Endothelial cell of umbilical vein (primary cell): ENCODE data around the gene CDC42BPG. TPM values are rescaled to one million over a fixed set of nuclear protein-coding genes. Genes with fewer than 3 reads are reported as not detected.
A peak's percentile ranks its signal among the peaks of the same experiment; 100 is the strongest.

Experiments
- BruUV-seq: library from RNA; stranded (reverse); fragments of 400-500 nt; replicated peaks from 2 replicates; lab custom pipeline; 2021; lab: Mats Ljungman, UMichigan
- CTCF ChIA-PET: fragments of 300-600, 350-600 bp; sonication (Branson Sonifier 250); formaldehyde crosslinking; loops from one replicate; lab custom pipeline; 2021; ENCODE audit warnings: antibody characterized with exemption, inconsistent platforms; lab: Charles Lee
- POLR2A ChIA-PET: fragments of 300-600, 350-600 bp; sonication (Branson Sonifier 250); formaldehyde crosslinking; loops from one replicate; lab custom pipeline; 2021; ENCODE audit warnings: antibody characterized with exemption, inconsistent platforms; lab: Charles Lee
- DNase-seq: peaks from one replicate; pipeline ENCODE4 v3.0.0-alpha.2; 2011; ENCODE audit warnings: low read depth, low spot score
- FAIRE-seq: peaks from 2 replicates; lab custom pipeline; 2011; peaks lifted over from hg19 to GRCh38; lab: Jason Lieb, UNC
- H2AFZ ChIP-seq: 2 replicates; pipeline ENCODE4 v1.6.0; 2012; ENCODE audit warnings: low read depth, low read length, control low read depth, inconsistent platforms
- H3K27ac ChIP-seq: 2 replicates; pipeline ENCODE4 v1.5.1; 2011; ENCODE audit warnings: low read depth, mild to moderate bottlenecking, control low read depth, low read length, moderate library complexity; ENCODE audit not compliant: insufficient read depth
- H3K27me3 ChIP-seq, 2 experiments: 2 replicates each; pipeline versions ENCODE4 v1.6.0 to v1.6.1; 2011; ENCODE audit warnings: low read length in 2 of 2, mixed read lengths in 1 of 2; ENCODE audit not compliant: control insufficient read depth in 2 of 2, insufficient read depth in 2 of 2
- H3K36me3 ChIP-seq, 2 experiments: 2 replicates in 1 of 2; 3 replicates in 1 of 2; pipeline ENCODE4 v1.5.1; 2011; ENCODE audit warnings: low read length in 2 of 2, mild to moderate bottlenecking in 1 of 2, moderate library complexity in 1 of 2; ENCODE audit not compliant: control insufficient read depth in 2 of 2, insufficient read depth in 2 of 2; ENCODE audit errors: extremely low read depth in 1 of 2
- H3K4me1 ChIP-seq: 3 replicates; pipeline ENCODE4 v1.5.1; 2011; ENCODE audit warnings: mild to moderate bottlenecking, low read length; ENCODE audit not compliant: control insufficient read depth, insufficient read depth; ENCODE audit errors: extremely low read depth
- H3K4me2 ChIP-seq: 2 replicates; pipeline ENCODE4 v1.6.1; 2011; ENCODE audit warnings: low read length, control low read depth, mixed read lengths; ENCODE audit not compliant: insufficient read depth
- H3K4me3 ChIP-seq, 3 experiments: fragments of 200-600 bp in 1 of 3; sonication (generic), shearing (Covaris generic) in 1 of 3; replicated peaks in 1 of 3; 2 replicates each; pipeline ENCODE4 v1.5.1; 2011 to 2016; ENCODE audit warnings: control low read depth in 3 of 3, low read length in 3 of 3, mild to moderate bottlenecking in 2 of 3, inconsistent platforms in 1 of 3, low read depth in 1 of 3, moderate library complexity in 1 of 3; ENCODE audit not compliant: insufficient read depth in 1 of 3
- H3K79me2 ChIP-seq: 2 replicates; pipeline ENCODE4 v1.6.0; 2012; ENCODE audit warnings: low read length, inconsistent platforms; ENCODE audit not compliant: control insufficient read depth, insufficient read depth
- H3K9ac ChIP-seq: replicated peaks from 2 replicates; pipeline ENCODE3; 2011; ENCODE audit warnings: low read length, control low read depth; ENCODE audit not compliant: insufficient read depth; ENCODE audit errors: extremely low read depth
- H3K9me1 ChIP-seq: replicated peaks from 3 replicates; pipeline ENCODE4 v1.6.0; 2011; ENCODE audit warnings: mild to moderate bottlenecking, low read length; ENCODE audit not compliant: control insufficient read depth, insufficient read depth; ENCODE audit errors: extremely low read depth
- H3K9me3 ChIP-seq: replicated peaks from 2 replicates; pipeline ENCODE4 v1.5.1; 2012; ENCODE audit warnings: low read length, inconsistent platforms; ENCODE audit not compliant: control insufficient read depth, insufficient read depth
- H4K20me1 ChIP-seq: replicated peaks from 2 replicates; pipeline ENCODE3; 2011; ENCODE audit warnings: mild to moderate bottlenecking, low read length; ENCODE audit not compliant: control insufficient read depth, insufficient read depth; ENCODE audit errors: extremely low read depth
- EZH2 ChIP-seq: IDR thresholded peaks from 2 replicates; pipeline ENCODE4 v1.6.1; 2012; ENCODE audit warnings: borderline replicate concordance, low read depth, mild to moderate bottlenecking, moderate library complexity, low read length, inconsistent platforms; ENCODE audit not compliant: severe bottlenecking
- FOS ChIP-seq: IDR thresholded peaks from 2 replicates; pipeline ENCODE4 v1.6.1; 2011; ENCODE audit warnings: mild to moderate bottlenecking, low read length, moderate library complexity, borderline replicate concordance; ENCODE audit not compliant: insufficient read depth
- GATA2 ChIP-seq: IDR thresholded peaks from 2 replicates; pipeline ENCODE4 v1.7.0; 2011; ENCODE audit warnings: low read depth, mild to moderate bottlenecking, moderate library complexity, mixed read lengths, low read length; ENCODE audit not compliant: insufficient read length, insufficient read depth
- JUN ChIP-seq: IDR thresholded peaks from 2 replicates; pipeline ENCODE4 v1.6.1; 2011; ENCODE audit warnings: borderline replicate concordance, low read depth; ENCODE audit not compliant: insufficient read length, insufficient read depth
- POLR2A ChIP-seq: IDR thresholded peaks from 2 replicates; pipeline ENCODE4 v1.6.1; 2012; ENCODE audit warnings: low read depth, mild to moderate bottlenecking, control low read depth, low read length
- dilution Hi-C: fragments of 300-500 bp; cut with MboI; formaldehyde crosslinking; loops from one replicate; pipeline ENCODE4 v1.15.0; 2019; ENCODE audit warnings: low sequenced_read_pairs; ENCODE audit not compliant: extremely low pct_ligation_motif_present
- intact Hi-C: fragments of 100-400 bp; cut with micrococcal nuclease; formaldehyde crosslinking; loops from one replicate; pipeline ENCODE4 v1.10.0; 2022
- polyA plus RNA-seq, 4 experiments: library from polyadenylated mRNA; depleted of rRNA in 3 of 4; stranded (reverse) in 3 of 4; unstranded in 1 of 4; fragments of >200 nt; gene quantifications; 2 replicates each; pipeline versions ENCODE4 v1.2.1 to v1.2.3, GENCODE V29; 2011 to 2012; ENCODE audit warnings: missing spikeins in 1 of 4
- total RNA-seq: library from RNA; stranded (reverse); gene quantifications from 2 replicates; pipeline ENCODE4 v1.2.3, GENCODE V29; 2021
- TF ChIP-seq, protein P1 (sequence below): IDR thresholded peaks from 2 replicates; pipeline ENCODE4 v1.6.1; 2011; ENCODE audit not compliant: insufficient read depth, insufficient read length
- TF ChIP-seq, protein P2 (sequence below), 2 donors: IDR thresholded peaks; 1 replicate in 1 of 2; 2 replicates in 1 of 2; pipeline ENCODE4 v1.5.1; 2011; ENCODE audit warnings: low read length in 2 of 2, mild to moderate bottlenecking in 2 of 2, moderate library complexity in 2 of 2, control low read depth in 1 of 2, inconsistent platforms in 1 of 2, low read depth in 1 of 2; ENCODE audit not compliant: insufficient read depth in 1 of 2; ENCODE audit errors: extremely low read depth in 1 of 2

The CDC42BPG gene
- total and polyA plus RNA-seq, 2 donors (not counting 3 experiments of a cell fraction or from before 2014, with no cell fraction given) = 0.19 to 0.42 TPM

DNA sequence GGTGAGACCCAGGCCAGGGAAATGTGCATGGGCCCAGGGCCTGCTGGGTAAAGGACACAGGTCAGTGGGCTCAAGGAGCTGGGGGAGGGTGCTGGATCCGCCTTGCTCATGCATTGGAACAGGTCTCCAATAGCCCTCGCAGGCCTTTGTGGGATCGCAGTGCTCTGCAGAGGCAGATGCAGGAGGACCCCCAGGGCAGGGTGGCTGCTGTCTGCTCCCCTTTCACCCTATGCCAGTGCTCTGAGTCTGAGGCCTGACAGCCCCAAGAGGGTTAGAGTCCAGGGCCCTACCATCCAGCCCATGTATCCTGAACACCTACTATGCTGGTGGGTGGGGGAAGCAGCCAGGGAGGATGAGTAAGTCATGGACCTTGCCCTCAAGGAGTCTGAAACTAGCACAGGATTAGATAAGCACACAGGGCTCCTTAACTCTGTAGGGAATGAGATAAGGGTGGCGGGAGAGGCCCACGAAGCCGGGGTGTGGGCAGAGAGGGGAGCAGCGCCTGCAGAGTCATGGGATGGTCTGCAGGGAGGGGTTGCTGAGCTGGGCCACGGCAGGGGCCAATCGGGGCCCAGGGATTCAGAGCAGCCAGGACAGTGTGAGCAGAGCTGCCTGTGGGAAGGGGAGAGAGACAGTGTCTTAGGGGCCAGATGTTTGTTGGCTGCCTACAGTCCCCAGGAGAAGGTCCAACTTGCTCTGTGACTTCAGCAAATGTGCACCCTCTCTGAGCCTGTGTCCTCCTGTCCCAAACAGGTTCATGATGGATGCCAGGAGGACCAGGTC is 44.5 kb upstream of the CDC42BPG start:
- H3K9me3 ChIP-seq = no peaks in the 10 kb centered on the region
- no peaks in the 10 kb centered on the region for H4K20me1 ChIP-seq
- no peak overlapping the region for H3K4me3 ChIP-seq
- no TSS peak for BruUV-seq
- no peaks in the 10 kb centered on the region for H3K27me3 ChIP-seq
- H3K4me2 ChIP-seq = no peak overlapping the region
- FAIRE-seq = no peak
- DNase-seq = no peak
- no peaks in the 10 kb centered on the region for H3K36me3 ChIP-seq
- H3K79me2 ChIP-seq = no peaks in the 10 kb centered on the region
- TF ChIP-seq EZH2 (no peak), FOS (no peak), POLR2A (no peak)
- no peak overlapping the region for H3K9ac ChIP-seq
- H2AFZ ChIP-seq = no peak overlapping the region
- POLR2A ChIA-PET = no interaction called here
- H3K9me1 ChIP-seq = no peaks in the 10 kb centered on the region
- intact Hi-C loops (loop anchor here (1.0 kb wide), 2 partner anchors 11 to 42 kb away; partner anchors contain the start of gene EHD1), dilution Hi-C loops (no loop called here)
- H3K27ac ChIP-seq = no peak overlapping the region
- CTCF ChIA-PET = interaction anchor here (0.9 to 9.4 kb wide), 2 partner anchors 18 to 41 kb away, joined by 5 to 168 read pairs; partner anchors contain the start of gene CDC42BPG
- peaks cover 12% of the 10 kb centered on the region for H3K4me1 ChIP-seq

DNA sequence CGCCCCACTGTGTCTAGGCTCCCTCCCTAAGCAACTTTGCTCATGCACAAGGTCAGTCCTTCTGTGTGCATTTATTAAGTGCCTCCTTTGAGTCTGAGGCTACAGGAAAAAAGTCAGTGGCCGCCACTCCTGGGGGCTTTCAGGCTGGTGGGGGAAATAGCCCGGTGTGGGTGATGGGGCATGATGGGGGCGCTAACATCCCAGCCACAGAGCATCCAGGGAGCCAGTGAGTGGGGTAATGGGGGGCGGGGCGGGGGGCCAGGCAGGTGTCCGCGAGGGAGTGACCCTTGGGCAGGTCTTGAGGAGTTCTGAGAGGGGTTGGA is 43.9 kb upstream of the CDC42BPG start:
- ChIA-PET CTCF (interaction anchor here (0.5 to 9.4 kb wide), 42 partner anchors 8 to 302 kb away, joined by 3 to 168 read pairs (median 5); partner anchors contain the start of genes ATG2A, BATF2, CDC42BPG and EHD1), POLR2A (no interaction called here)
- Histone ChIP-seq H3K4me2 (peak overlapping the region; percentile 47), H3K9me1 (no peaks in the 10 kb centered on the region), H2AFZ (peak overlapping the region; percentile 100), H3K27ac (no peak overlapping the region), H3K27me3 (no peaks in the 10 kb centered on the region), H4K20me1 (no peaks in the 10 kb centered on the region), H3K4me1 (peaks cover 12% of the 10 kb centered on the region), H3K4me3 (no peak overlapping the region), H3K9ac (no peak overlapping the region), H3K36me3 (no peaks in the 10 kb centered on the region), H3K79me2 (no peaks in the 10 kb centered on the region), H3K9me3 (no peaks in the 10 kb centered on the region)
- FAIRE-seq = no peak
- dilution Hi-C loops = no loop called here
- no peak for DNase-seq
- BruUV-seq = no TSS peak
- intact Hi-C loops = loop anchor here (1.0 kb wide), 2 partner anchors 10 to 41 kb away; partner anchors contain the start of gene EHD1
- TF ChIP-seq, protein P1, sequence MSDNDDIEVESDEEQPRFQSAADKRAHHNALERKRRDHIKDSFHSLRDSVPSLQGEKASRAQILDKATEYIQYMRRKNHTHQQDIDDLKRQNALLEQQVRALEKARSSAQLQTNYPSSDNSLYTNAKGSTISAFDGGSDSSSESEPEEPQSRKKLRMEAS = no peak
- TF ChIP-seq POLR2A (no peak), GATA2 (no peak), EZH2 (no peak), JUN (no peak)
- TF ChIP-seq, protein P2, sequence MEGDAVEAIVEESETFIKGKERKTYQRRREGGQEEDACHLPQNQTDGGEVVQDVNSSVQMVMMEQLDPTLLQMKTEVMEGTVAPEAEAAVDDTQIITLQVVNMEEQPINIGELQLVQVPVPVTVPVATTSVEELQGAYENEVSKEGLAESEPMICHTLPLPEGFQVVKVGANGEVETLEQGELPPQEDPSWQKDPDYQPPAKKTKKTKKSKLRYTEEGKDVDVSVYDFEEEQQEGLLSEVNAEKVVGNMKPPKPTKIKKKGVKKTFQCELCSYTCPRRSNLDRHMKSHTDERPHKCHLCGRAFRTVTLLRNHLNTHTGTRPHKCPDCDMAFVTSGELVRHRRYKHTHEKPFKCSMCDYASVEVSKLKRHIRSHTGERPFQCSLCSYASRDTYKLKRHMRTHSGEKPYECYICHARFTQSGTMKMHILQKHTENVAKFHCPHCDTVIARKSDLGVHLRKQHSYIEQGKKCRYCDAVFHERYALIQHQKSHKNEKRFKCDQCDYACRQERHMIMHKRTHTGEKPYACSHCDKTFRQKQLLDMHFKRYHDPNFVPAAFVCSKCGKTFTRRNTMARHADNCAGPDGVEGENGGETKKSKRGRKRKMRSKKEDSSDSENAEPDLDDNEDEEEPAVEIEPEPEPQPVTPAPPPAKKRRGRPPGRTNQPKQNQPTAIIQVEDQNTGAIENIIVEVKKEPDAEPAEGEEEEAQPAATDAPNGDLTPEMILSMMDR (IDR thresholded peaks at IDR 0.05; ENCODE audit: extremely low read depth in 1 of 2, insufficient read depth in 1 of 2, low read depth in 1 of 2, low read length in 2 of 2) = no peak
